BLaER1 treated with 17β-estradiol and CSF1 and Interleukin-3, amounts not matched to agents 10 nM and 100 nM (cell line): Measurements from ENCODE around the gene ABL2.

ENCODE experiments used
- H3K27ac ChIP-seq, 11 experiments: shearing (Covaris generic); formaldehyde crosslinking; 2 replicates each; pipeline ENCODE4 v1.8.1; 2022
- H3K27me3 ChIP-seq, 11 experiments: shearing (Covaris generic); formaldehyde crosslinking; 2 replicates each; pipeline ENCODE4 v1.8.1; 2022
- H3K36me3 ChIP-seq, 11 experiments: shearing (Covaris generic); formaldehyde crosslinking; 2 replicates each; pipeline ENCODE4 v1.8.1; 2022
- H3K4me1 ChIP-seq, 10 experiments: shearing (Covaris generic); formaldehyde crosslinking; 2 replicates each; pipeline ENCODE4 v1.8.1; 2022
- H3K4me2 ChIP-seq, 11 experiments: shearing (Covaris generic); formaldehyde crosslinking; 2 replicates each; pipeline ENCODE4 v1.8.1; 2022
- H3K4me3 ChIP-seq, 10 experiments: shearing (Covaris generic); formaldehyde crosslinking; 2 replicates each; pipeline ENCODE4 v1.8.1; 2022
- H3K9ac ChIP-seq, 11 experiments: shearing (Covaris generic); formaldehyde crosslinking; 2 replicates each; pipeline ENCODE4 v1.8.1; 2022
- H3K9me3 ChIP-seq, 11 experiments: shearing (Covaris generic); formaldehyde crosslinking; replicated peaks in 1 of 11; 2 replicates each; pipeline ENCODE4 v1.8.1; 2022
- H4K20me1 ChIP-seq, 11 experiments: shearing (Covaris generic); formaldehyde crosslinking; 2 replicates each; pipeline ENCODE4 v1.8.1; 2022
- Cebpa-rat ChIP-seq, 11 experiments: shearing (Covaris generic); IDR thresholded peaks; 2 replicates each; pipeline ENCODE4 v1.8.1; 2022

ABL2 gene

DNA sequence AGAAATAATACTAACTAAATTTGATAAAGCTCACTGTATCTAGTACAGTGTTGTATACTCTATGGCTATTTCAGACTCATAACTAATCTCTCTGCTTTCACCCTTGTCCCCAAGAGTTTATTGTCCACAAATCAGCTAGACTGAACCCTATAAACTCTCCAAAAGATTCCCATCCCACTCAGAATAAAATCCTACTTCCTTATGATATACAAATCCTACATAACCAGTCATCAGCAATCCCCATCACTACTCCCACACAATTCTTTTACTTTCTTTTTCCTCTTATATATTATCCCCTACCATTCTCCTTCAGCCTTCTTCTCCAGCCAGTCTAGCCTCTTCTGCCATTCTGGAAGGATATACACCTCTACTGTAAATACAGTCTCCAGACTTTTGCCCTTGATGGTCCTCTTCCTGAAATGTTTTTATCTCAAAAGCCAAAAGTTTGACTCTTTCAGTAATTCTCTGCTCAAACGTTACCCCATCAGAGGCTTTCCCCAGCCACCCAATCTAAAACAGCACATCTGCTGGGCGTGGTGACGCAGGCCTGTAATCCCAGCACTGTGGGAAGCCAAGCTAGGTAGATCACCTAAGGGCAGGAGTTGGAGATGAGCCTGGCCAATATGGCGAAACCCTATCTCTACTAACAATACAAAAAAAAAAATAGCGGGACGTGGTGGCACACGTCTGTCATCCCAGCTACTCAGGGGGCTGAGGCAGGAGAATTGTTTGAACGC, 41.6 kb downstream of the ABL2 start:
- H3K4me2 ChIP-seq: peak overlapping the region in 2 of 11 experiments; percentile 25 to 45; a peak in 4 of 22 replicates
- H3K4me1 ChIP-seq: peaks cover 10 to 62% (median 17%) of the 10 kb centered on the region in 10 experiments; a peak in 18 of 20 replicates
- H3K4me3 ChIP-seq: no peak overlapping the region
- H3K27me3 ChIP-seq: no peaks in the 10 kb centered on the region
- H3K9me3 ChIP-seq: 0 out of 22 replicates have a peak, but pooled peaks cover 0 to 6% (median 0%) of the 10 kb centered on the region in 11 experiments
- H3K27ac ChIP-seq: no peak overlapping the region
- peaks cover 0 to 25% (median 12%) of the 10 kb centered on the region in 11 experiments; a peak in 13 of 22 replicates for H3K36me3 ChIP-seq
- H4K20me1 ChIP-seq: peaks cover 0 to 29% (median 0%) of the 10 kb centered on the region in 11 experiments; a peak in 5 of 22 replicates
- H3K9ac ChIP-seq: no peak overlapping the region
- no peak for TF ChIP-seq Cebpa-rat (IDR thresholded peaks at IDR 0.05)

DNA sequence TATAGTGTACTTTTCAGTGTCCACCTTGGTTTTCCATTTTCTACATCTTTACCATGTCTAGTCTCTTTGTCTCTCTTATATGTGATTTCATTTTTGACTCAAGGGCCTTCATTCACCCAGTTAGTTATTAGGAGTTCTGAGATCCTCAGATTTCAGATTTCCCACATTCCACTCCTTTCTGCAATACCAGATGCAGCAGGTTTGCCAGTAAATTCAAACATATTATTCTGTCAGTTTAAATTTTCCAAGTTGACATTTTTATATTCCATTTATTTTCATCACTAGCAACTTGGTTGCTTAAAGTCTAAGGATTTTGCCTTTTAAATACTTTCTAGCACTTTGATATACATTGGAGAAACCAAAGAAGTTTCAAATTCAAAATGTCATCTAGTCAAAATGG, 42.4 kb downstream of the ABL2 start:
- Histone ChIP-seq H4K20me1 (peaks cover 0 to 36% (median 0%) of the 10 kb centered on the region in 11 experiments; a peak in 5 of 22 replicates), H3K9me3 (0 out of 22 replicates have a peak, but pooled peaks cover 0 to 6% (median 0%) of the 10 kb centered on the region in 11 experiments), H3K27ac (no peak overlapping the region), H3K4me3 (no peak overlapping the region), H3K36me3 (peaks cover 0 to 25% (median 12%) of the 10 kb centered on the region in 11 experiments; a peak in 13 of 22 replicates), H3K4me2 (peak overlapping the region in 1 of 11 experiments; percentile 56; a peak in 1 of 22 replicates), H3K4me1 (peaks cover 10 to 62% (median 17%) of the 10 kb centered on the region in 10 experiments; a peak in 18 of 20 replicates), H3K27me3 (no peaks in the 10 kb centered on the region), H3K9ac (no peak overlapping the region)
- TF ChIP-seq Cebpa-rat (IDR thresholded peaks at IDR 0.05): no peak

GRCh38 chr1:179184403-179184802, 45.1 kb downstream of the ABL2 start:
- H3K27me3 ChIP-seq: no peaks in the 10 kb centered on the region
- peaks cover 0 to 63% (median 6%) of the 10 kb centered on the region in 11 experiments; a peak in 10 of 22 replicates for H4K20me1 ChIP-seq
- peaks cover 0 to 16% (median 4%) of the 10 kb centered on the region in 11 experiments; a peak in 11 of 22 replicates for H3K36me3 ChIP-seq
- H3K4me2 ChIP-seq: peak overlapping the region in 4 of 11 experiments; percentile 1 to 56 (median 38); a peak in 5 of 22 replicates
- H3K4me3 ChIP-seq: no peak overlapping the region
- H3K4me1 ChIP-seq: peaks cover 0 to 40% (median 2%) of the 10 kb centered on the region in 10 experiments; a peak in 8 of 20 replicates
- H3K9me3 ChIP-seq: 0 out of 22 replicates have a peak, but pooled peaks cover 0 to 1% (median 0%) of the 10 kb centered on the region in 11 experiments
- no peak for TF ChIP-seq Cebpa-rat (IDR thresholded peaks at IDR 0.05)
- no peak overlapping the region for H3K9ac ChIP-seq
- no peak overlapping the region for H3K27ac ChIP-seq

DNA sequence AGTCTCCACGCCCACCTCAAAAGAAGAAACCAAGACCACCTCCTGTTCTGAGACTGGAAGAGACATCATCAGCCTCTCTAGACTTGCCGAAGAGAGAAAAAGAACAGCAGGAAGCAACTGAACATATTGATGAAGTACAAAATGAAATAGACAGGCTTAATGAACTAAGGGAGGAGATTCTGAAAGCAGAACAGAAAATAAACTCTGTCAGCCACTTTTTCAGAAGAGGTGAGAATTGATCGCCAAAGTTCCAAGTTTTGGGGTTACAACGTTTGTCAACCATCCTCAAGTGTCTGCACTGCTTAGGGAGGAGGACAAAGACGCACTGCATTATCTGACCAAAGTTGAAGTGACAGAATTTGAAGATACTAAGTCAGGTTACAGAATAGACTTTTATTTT, 45.6 kb downstream of the ABL2 start:
- H3K4me3 ChIP-seq: no peak overlapping the region
- TF ChIP-seq Cebpa-rat (IDR thresholded peaks at IDR 0.05): no peak
- H3K9ac ChIP-seq: no peak overlapping the region
- H3K9me3 ChIP-seq: no peaks in the 10 kb centered on the region
- no peak overlapping the region for H3K27ac ChIP-seq
- H3K4me2 ChIP-seq: no peak overlapping the region
- peaks cover 0 to 67% (median 6%) of the 10 kb centered on the region in 11 experiments; a peak in 10 of 22 replicates for H4K20me1 ChIP-seq
- H3K36me3 ChIP-seq: 0 out of 22 replicates have a peak, but pooled peaks cover 0 to 11% (median 0%) of the 10 kb centered on the region in 11 experiments
- no peaks in the 10 kb centered on the region for H3K27me3 ChIP-seq
- peaks cover 0 to 40% (median 2%) of the 10 kb centered on the region in 10 experiments; a peak in 8 of 20 replicates for H3K4me1 ChIP-seq

- H3K9me3 ChIP-seq: no peaks in the 10 kb centered on the region
- peaks cover 0 to 91% (median 10%) of the 10 kb centered on the region in 11 experiments; a peak in 12 of 22 replicates for H4K20me1 ChIP-seq
- H3K4me1 ChIP-seq: peaks cover 0 to 24% (median 4%) of the 10 kb centered on the region in 10 experiments; a peak in 10 of 20 replicates
- TF ChIP-seq Cebpa-rat (IDR thresholded peaks at IDR 0.05): no peak
- H3K27ac ChIP-seq: no peak overlapping the region
- H3K4me2 ChIP-seq: no peak overlapping the region
- 0 out of 22 replicates have a peak, but pooled peaks cover 0 to 5% (median 0%) of the 10 kb centered on the region in 11 experiments for H3K36me3 ChIP-seq
- no peak overlapping the region for H3K9ac ChIP-seq
- no peaks in the 10 kb centered on the region for H3K27me3 ChIP-seq
- no peak overlapping the region for H3K4me3 ChIP-seq
Observed at GRCh38 chr1:179178950-179179349, 50.5 kb downstream of the ABL2 start.

GRCh38 chr1:179178183-179178582, 51.3 kb downstream of the ABL2 start:
- no peak overlapping the region for H3K27ac ChIP-seq
- H3K4me1 ChIP-seq: peaks cover 0 to 18% (median 4%) of the 10 kb centered on the region in 10 experiments; a peak in 10 of 20 replicates
- no peak overlapping the region for H3K4me2 ChIP-seq
- H3K27me3 ChIP-seq: no peaks in the 10 kb centered on the region
- no peak overlapping the region for H3K4me3 ChIP-seq
- H3K9ac ChIP-seq: no peak overlapping the region
- no peaks in the 10 kb centered on the region for H3K9me3 ChIP-seq
- H3K36me3 ChIP-seq: peaks cover 0 to 3% (median 0%) of the 10 kb centered on the region in 11 experiments; a peak in 1 of 22 replicates
- no peak for TF ChIP-seq Cebpa-rat (IDR thresholded peaks at IDR 0.05)
- H4K20me1 ChIP-seq: peaks cover 0 to 86% (median 10%) of the 10 kb centered on the region in 11 experiments; a peak in 12 of 22 replicates

- no peak for TF ChIP-seq Cebpa-rat (IDR thresholded peaks at IDR 0.05)
- Histone ChIP-seq H3K4me1 (peaks cover 0 to 18% (median 4%) of the 10 kb centered on the region in 10 experiments; a peak in 10 of 20 replicates), H3K9ac (no peak overlapping the region), H3K27me3 (no peaks in the 10 kb centered on the region), H4K20me1 (peaks cover 0 to 87% (median 10%) of the 10 kb centered on the region in 11 experiments; a peak in 12 of 22 replicates), H3K4me2 (no peak overlapping the region), H3K4me3 (no peak overlapping the region), H3K9me3 (no peaks in the 10 kb centered on the region), H3K27ac (no peak overlapping the region), H3K36me3 (peaks cover 0 to 5% (median 0%) of the 10 kb centered on the region in 11 experiments; a peak in 3 of 22 replicates)
Observed at GRCh38 chr1:179177615-179178014, 51.9 kb downstream of the ABL2 start.

- Histone ChIP-seq H3K4me2 (peak overlapping the region in 1 of 11 experiments; percentile 14; a peak in 1 of 22 replicates), H3K36me3 (peaks cover 0 to 8% (median 0%) of the 10 kb centered on the region in 11 experiments; a peak in 3 of 22 replicates), H3K4me3 (no peak overlapping the region), H3K4me1 (peaks cover 0 to 18% (median 4%) of the 10 kb centered on the region in 10 experiments; a peak in 10 of 20 replicates), H3K9ac (no peak overlapping the region), H3K9me3 (no peaks in the 10 kb centered on the region), H3K27me3 (no peaks in the 10 kb centered on the region), H4K20me1 (peaks cover 0 to 86% (median 10%) of the 10 kb centered on the region in 11 experiments; a peak in 12 of 22 replicates), H3K27ac (no peak overlapping the region)
- no peak for TF ChIP-seq Cebpa-rat (IDR thresholded peaks at IDR 0.05)
Observed at GRCh38 chr1:179177182-179177581, 52.3 kb downstream of the ABL2 start.
